ENCODE results near the gene LCMT2.

DNA sequence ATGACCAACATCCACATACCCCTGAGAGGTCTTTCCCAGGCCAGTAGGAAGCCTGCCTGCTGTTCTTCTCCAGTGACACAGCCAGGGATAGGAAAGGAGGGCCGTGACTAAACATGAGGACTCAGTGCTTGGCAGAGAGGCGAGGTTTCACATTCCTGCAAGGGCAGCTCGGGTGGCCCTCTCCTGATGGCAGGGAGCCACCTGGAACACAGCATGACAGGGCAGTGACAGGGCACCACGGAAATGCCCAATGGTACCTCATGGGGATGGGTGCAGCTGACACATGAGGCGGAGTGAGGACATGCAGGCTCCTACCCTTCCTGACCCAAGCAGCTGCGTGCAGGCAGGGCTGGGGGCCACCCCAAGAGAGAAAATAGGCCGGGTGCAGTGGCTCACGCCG lies 56.2 kb downstream of the LCMT2 start:
- TF ChIP-seq, protein P1, sequence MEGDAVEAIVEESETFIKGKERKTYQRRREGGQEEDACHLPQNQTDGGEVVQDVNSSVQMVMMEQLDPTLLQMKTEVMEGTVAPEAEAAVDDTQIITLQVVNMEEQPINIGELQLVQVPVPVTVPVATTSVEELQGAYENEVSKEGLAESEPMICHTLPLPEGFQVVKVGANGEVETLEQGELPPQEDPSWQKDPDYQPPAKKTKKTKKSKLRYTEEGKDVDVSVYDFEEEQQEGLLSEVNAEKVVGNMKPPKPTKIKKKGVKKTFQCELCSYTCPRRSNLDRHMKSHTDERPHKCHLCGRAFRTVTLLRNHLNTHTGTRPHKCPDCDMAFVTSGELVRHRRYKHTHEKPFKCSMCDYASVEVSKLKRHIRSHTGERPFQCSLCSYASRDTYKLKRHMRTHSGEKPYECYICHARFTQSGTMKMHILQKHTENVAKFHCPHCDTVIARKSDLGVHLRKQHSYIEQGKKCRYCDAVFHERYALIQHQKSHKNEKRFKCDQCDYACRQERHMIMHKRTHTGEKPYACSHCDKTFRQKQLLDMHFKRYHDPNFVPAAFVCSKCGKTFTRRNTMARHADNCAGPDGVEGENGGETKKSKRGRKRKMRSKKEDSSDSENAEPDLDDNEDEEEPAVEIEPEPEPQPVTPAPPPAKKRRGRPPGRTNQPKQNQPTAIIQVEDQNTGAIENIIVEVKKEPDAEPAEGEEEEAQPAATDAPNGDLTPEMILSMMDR (IDR thresholded peaks at IDR 0.05; ENCODE audit: low read depth, low read length, poor library complexity, severe bottlenecking) = no peak
- no peak for TF ChIP-seq EZH2phosphoT487 (IDR thresholded peaks at IDR 0.05; ENCODE audit: borderline replicate concordance, low read length)
